Osteocyte (in vitro differentiated cells): ENCODE data around the gene C4orf36. TPM values are rescaled to one million over a fixed set of nuclear protein-coding genes. Genes with fewer than 3 reads are reported as not detected.

Experiments used
- DNase-seq: peaks from one replicate; pipeline ENCODE4 v3.0.0; 2021; ENCODE audit warnings: mixed read lengths; ENCODE audit not compliant: unreplicated experiment; ENCODE audit errors: extremely low spot score
- H3K27ac Mint-ChIP-seq: one replicate; pipeline ENCODE4 v1.8.0; 2021; ENCODE audit warnings: mild to moderate bottlenecking, mixed read lengths; ENCODE audit not compliant: unreplicated experiment
- H3K27me3 Mint-ChIP-seq: one replicate; pipeline ENCODE4 v1.8.0; 2021; ENCODE audit warnings: mixed read lengths; ENCODE audit not compliant: unreplicated experiment
- H3K36me3 Mint-ChIP-seq: one replicate; pipeline ENCODE4 v1.8.0; 2021; ENCODE audit warnings: mixed read lengths; ENCODE audit not compliant: unreplicated experiment
- H3K4me1 Mint-ChIP-seq: one replicate; pipeline ENCODE4 v1.8.0; 2021; ENCODE audit warnings: mixed read lengths; ENCODE audit not compliant: unreplicated experiment
- H3K4me3 Mint-ChIP-seq: one replicate; pipeline ENCODE4 v1.8.0; 2021; ENCODE audit warnings: mild to moderate bottlenecking, moderate library complexity, mixed read lengths; ENCODE audit not compliant: unreplicated experiment
- H3K9me3 Mint-ChIP-seq: one replicate; pipeline ENCODE4 v1.8.0; 2021; ENCODE audit warnings: mixed read lengths; ENCODE audit not compliant: unreplicated experiment
- CTCF ChIP-seq: fragments of 200-600 bp; sonication (generic); IDR thresholded peaks from 2 replicates; pipeline ENCODE4 v1.5.0; 2021; ENCODE audit warnings: antibody characterized with exemption, mild to moderate bottlenecking, moderate library complexity
- total RNA-seq: library from RNA; stranded (reverse); gene quantifications from 2 replicates; pipeline ENCODE4 v1.2.1, GENCODE V29; 2021

Gene C4orf36
- total RNA-seq, 1 donor from 2014 or later, result 0.51 TPM

- Mint-ChIP-seq H3K27me3 (peaks cover under 1% of the 10 kb centered on the region), H3K4me1 (peaks cover 24% of the 10 kb centered on the region), H3K4me3 (no peak overlapping the region), H3K9me3 (no peaks in the 10 kb centered on the region), H3K36me3 (no peaks in the 10 kb centered on the region), H3K27ac (no peak overlapping the region)
- DNase-seq, result no peak
- TF ChIP-seq CTCF, result no peak
These were observed 46.6 kb downstream of the C4orf36 start for GRCh38 chr4:86845593-86845992.

GRCh38 chr4:86841309-86841708 lies 50.9 kb downstream of the C4orf36 start:
- no peak overlapping the region for H3K27ac Mint-ChIP-seq

DNA sequence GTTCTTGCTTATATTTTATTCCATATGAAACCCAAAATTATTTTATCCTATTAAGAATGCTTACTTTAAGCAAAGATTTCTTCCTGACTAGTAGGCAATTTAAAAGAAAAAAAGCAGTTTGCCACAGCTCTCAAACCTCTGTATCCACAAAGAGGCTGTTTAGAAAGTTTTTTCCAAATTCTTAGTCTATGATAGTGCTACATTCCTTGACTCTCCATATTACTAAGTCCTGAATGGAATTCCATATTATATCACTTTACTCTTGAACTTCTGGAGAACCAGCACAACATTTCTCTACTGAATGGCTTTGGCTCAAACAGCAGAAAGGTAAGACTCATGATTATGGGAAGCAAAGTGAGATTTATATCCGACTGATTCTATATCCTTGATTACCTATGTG lies 51.4 kb downstream of the C4orf36 start:
- Mint-ChIP-seq H3K4me3 (no peak overlapping the region), H3K27me3 (no peaks in the 10 kb centered on the region), H3K9me3 (no peaks in the 10 kb centered on the region), H3K36me3 (no peaks in the 10 kb centered on the region), H3K27ac (no peak overlapping the region), H3K4me1 (peaks cover 3% of the 10 kb centered on the region)
- DNase-seq, result no peak
- no peak for TF ChIP-seq CTCF

More at GRCh38 chr4:86841309-86841708, 50.9 kb downstream of the C4orf36 start:
- no peaks in the 10 kb centered on the region for H3K36me3 Mint-ChIP-seq
- DNase-seq, result no peak
- H3K9me3 Mint-ChIP-seq, result no peaks in the 10 kb centered on the region
- no peak for TF ChIP-seq CTCF
- peaks cover 3% of the 10 kb centered on the region for H3K4me1 Mint-ChIP-seq
- no peaks in the 10 kb centered on the region for H3K27me3 Mint-ChIP-seq
- no peak overlapping the region for H3K4me3 Mint-ChIP-seq

GRCh38 chr4:86837691-86838503 lies 54.3 kb downstream of the C4orf36 start:
- Mint-ChIP-seq H3K36me3 (no peaks in the 10 kb centered on the region), H3K4me3 (no peak overlapping the region), H3K27ac (no peak overlapping the region), H3K9me3 (no peaks in the 10 kb centered on the region), H3K27me3 (no peaks in the 10 kb centered on the region), H3K4me1 (peaks cover 3% of the 10 kb centered on the region)
- no peak for TF ChIP-seq CTCF
- no peak for DNase-seq

DNA sequence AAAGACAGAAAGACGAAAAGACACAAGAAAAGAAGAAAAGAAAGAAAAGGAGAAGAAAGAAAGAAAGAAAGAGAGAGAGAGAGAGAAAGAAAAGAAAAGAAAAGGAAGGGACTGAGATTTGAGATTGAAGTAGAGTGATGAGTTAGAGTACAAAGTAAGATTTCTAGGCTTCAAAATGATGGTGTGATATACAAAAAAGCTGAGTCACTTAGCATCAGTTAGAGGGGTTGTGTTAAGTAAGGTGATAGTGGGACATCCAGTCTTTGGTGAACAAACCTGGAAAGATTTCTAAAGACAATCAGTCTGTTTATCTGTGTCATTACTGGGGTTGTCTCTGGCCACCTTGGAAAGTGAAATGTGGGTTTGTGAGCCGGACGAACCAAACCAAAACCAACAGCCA lies 56.5 kb downstream of the C4orf36 start:
- Mint-ChIP-seq H3K9me3 (no peaks in the 10 kb centered on the region), H3K4me1 (peaks cover 18% of the 10 kb centered on the region), H3K4me3 (no peak overlapping the region), H3K36me3 (no peaks in the 10 kb centered on the region), H3K27ac (no peak overlapping the region), H3K27me3 (no peaks in the 10 kb centered on the region)
- no peak for DNase-seq
- TF ChIP-seq CTCF, result no peak
